DLD1 (cell line): Measurements from ENCODE around the gene EGLN2.
"Not testable (repeated sequence)": the region's sequence is repeated elsewhere in the genome, so short reads cannot be mapped to it uniquely, and the experiment has no call there.

Experiments used
- in situ Hi-C: cut with HindIII; loops from 2 replicates; pipeline ENCODE4 v1.10.0; 2017; ENCODE audit warnings: low sequenced_read_pairs

The EGLN2 gene

GRCh38 chr19:40801426-40802299, 2.7 kb downstream of the EGLN2 start:
- in situ Hi-C loops: no loop called here

GRCh38 chr19:40802300-40803169, 3.5 kb downstream of the EGLN2 start:
- in situ Hi-C loops: no loop called here

GRCh38 chr19:40803170-40803856, 4.3 kb downstream of the EGLN2 start:
- in situ Hi-C loops: no loop called here

GRCh38 chr19:40803857-40804782, 5.1 kb downstream of the EGLN2 start:
- in situ Hi-C loops: no loop called here

GRCh38 chr19:40804783-40805242, 5.8 kb downstream of the EGLN2 start:
- in situ Hi-C loops: no loop called here

DNA sequence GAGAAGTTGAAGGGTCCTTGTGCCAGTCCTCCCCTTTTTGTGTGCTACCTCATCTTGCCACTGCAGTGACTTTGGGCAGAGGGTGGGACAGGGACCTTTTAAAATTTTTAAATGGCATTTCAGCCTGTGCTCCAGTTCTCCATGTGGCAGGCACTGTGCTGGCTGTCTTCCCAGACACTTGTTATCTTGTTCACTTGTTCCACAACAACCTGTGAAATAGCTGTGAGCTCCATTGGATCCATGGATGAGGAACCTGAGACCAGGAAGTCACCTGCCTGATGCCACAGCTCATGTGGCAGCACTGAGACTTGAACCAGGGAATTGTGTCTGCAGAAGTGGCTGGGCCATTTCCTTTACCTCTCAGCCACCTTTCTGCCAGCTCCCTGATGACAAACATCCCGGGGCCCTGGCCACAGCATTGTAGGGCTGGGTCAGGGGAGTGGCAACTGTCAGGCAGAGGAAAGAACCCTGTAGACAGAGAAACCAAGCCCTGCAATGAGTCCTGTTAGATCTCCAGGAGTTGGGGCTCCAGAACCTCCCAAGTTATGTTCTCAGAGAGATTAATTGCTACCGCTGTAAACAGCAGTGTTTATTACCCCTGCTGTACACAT, 6.4 kb downstream of the EGLN2 start:
- in situ Hi-C loops: no loop called here

DNA sequence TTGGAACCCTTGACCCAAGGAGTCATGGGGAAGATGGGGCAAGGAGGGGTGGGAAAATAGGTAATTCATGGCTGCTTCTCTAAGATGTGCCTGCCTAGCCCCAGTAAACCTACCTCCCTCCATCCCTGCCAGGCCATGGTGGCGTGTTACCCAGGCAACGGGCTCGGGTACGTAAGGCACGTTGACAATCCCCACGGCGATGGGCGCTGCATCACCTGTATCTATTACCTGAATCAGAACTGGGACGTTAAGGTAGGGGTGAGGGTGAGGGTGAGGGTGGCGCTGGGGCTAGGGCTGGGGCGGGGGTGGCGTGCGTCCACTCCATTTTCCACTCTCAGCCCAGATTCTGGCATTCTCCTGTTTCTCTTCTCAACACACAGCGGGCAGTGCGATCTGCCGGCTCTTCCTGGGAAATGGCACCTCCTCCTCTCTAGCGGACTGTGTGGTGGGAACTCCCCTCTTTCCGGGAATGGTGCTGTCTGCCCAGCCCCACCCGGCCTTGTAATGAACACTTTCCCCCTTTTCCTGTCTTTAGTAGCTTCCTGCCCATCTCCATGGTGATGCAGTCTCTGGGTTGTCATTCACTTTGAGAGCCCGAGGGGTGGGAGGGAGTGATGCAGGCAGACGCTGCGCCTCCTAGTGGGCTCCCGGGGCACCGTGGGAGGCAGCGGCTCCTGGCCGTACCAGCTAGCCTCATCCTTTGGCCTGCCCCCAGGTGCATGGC, 7.6 kb downstream of the EGLN2 start:
- in situ Hi-C loops: no loop called here

- in situ Hi-C loops: no loop called here
These were observed 8.4 kb downstream of the EGLN2 start for GRCh38 chr19:40807147-40808020.

DNA sequence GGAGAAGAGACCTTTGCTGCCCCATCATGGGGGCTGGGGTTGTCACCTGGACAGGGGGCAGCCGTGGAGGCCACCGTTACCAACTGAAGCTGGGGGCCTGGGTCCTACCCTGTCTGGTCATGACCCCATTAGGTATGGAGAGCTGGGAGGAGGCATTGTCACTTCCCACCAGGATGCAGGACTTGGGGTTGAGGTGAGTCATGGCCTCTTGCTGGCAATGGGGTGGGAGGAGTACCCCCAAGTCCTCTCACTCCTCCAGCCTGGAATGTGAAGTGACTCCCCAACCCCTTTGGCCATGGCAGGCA, 9.0 kb downstream of the EGLN2 start:
- in situ Hi-C loops: no loop called here

GRCh38 chr19:40808497-40808896, 9.5 kb downstream of the EGLN2 start:
- in situ Hi-C loops: no loop called here

GRCh38 chr19:40809358-40810086, 10.5 kb downstream of the EGLN2 start:
- in situ Hi-C loops: no loop called here

GRCh38 chr19:40810160-40810559, 11.2 kb downstream of the EGLN2 start:
- in situ Hi-C loops: no loop called here

DNA sequence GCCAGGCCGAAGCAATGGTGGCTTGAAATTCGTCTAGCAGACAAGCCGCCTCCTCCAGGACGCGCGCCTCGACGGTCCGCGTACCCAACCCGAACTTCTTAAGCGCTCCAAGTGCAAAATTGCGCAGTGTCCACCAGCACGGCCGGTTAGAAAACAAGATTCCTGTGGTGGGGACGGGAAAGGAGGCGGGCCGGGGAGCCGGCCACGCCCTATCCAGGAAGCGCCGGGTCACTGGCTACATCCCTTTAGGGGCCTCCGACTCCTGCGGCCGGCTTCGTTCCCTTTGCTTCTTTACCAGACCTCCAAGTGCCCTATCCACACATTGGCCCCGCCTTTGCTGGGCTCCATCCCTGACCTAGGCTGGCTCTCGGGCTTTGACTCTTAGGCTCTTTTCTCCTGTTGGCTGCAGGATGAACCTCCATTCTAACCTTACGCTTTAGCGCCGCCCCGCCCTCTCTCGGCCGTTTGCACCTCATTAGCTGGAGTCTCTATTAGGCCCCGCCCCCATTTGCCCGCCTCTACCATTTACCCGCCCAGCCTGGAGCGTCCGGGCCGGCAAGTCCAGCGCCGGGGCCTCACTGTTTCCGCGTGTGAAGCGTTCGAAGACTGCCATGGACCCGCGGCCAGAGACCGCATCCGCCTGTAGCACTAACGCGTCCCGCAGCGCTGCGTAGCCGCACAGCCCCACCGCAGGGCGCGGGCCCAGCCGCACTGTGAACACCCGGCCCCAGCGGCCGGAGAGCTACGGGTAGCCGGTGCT, 11.8 kb downstream of the EGLN2 start:
- in situ Hi-C loops: not testable (repeated sequence)

GRCh38 chr19:40811478-40812341, 12.7 kb downstream of the EGLN2 start:
- in situ Hi-C loops: no loop called here

DNA sequence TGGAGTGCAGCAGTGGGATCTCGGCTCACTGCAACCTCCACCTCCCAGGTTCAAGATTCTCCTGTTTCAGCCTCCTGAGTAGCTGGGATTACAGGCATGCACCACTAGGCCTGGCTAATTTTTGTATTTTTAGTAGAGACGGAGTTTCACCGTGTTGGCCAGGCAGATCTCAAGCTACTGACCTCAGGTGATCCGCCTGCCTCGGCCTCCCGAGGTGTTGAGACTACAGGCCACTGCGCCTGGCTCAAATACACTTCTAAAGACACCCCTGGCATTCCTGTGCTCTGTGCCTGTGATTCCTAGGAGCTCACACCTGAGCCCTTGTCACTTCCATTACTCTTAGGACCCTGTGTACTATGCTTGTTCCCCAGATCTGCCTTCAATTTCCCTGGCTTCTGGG, 13.6 kb downstream of the EGLN2 start:
- in situ Hi-C loops: not testable (repeated sequence)

- in situ Hi-C loops: no loop called here
These were observed 14.2 kb downstream of the EGLN2 start for GRCh38 chr19:40813182-40813581.
